ENCODE measurements around the gene CPSF4L. TPM values are rescaled to one million over a fixed set of nuclear protein-coding genes. Genes with fewer than 3 reads are reported as not detected.

The CPSF4L gene
- total and polyA plus RNA-seq, 2 of the 13 experiments (the other 11 are each of a cell fraction or from before 2014, with no cell fraction given), result 0.73 to 1.6 TPM

DNA sequence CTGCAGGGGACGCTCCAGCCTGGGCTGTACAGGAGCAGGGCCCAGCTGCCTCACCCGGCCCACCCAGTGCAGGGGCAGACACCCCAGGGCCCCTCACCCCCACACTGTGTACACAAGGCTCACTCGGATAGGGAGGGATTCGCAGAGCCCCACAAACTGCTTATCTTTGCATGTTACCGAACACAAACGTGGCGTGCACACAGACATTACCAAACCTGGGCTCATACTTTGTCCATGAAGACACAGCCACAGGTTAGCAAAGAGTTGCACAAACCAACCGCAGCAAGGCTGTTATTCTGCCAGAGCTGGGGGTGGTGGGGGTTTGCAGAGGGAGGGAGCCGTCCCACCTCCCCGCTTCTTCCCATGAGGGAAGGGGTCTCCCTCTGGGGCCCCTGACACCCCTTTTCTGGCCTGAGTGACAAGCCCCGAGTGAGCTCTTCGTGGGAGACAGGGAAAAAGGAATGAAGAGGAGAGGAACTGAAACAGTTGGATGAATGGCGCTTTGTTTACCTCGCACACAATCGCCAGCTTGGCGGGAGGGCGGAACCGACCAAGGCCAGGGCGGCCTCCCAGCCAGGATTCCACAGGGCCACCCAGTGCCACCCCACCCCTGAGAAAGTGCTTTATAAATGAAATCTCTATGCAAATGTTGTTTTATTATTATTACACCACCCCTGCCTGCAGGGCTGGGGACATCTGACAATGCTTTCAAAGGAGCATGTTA, 434 bp upstream of the CPSF4L start (continued):
- TF ChIP-seq, protein P1, sequence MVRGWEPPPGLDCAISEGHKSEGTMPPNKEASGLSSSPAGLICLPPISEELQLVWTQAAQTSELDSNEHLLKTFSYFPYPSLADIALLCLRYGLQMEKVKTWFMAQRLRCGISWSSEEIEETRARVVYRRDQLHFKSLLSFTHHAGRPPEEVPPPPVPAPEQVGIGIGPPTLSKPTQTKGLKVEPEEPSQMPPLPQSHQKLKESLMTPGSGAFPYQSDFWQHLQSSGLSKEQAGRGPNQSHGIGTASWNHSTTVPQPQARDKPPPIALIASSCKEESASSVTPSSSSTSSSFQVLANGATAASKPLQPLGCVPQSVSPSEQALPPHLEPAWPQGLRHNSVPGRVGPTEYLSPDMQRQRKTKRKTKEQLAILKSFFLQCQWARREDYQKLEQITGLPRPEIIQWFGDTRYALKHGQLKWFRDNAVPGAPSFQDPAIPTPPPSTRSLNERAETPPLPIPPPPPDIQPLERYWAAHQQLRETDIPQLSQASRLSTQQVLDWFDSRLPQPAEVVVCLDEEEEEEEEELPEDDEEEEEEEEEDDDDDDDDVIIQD (CRISPR knock-in tag; IDR thresholded peaks at IDR 0.05; ENCODE audit: low read depth), result no peak
- TF ChIP-seq ZNF691 (CRISPR knock-in tag; IDR thresholded peaks at IDR 0.05; ENCODE audit: borderline replicate concordance, low read depth) (peak; percentile 85; the same call in 1 of the 2 replicates), THYN1 (CRISPR knock-in tag; IDR thresholded peaks at IDR 0.05; ENCODE audit: borderline replicate concordance, low read depth) (no peak), TAF1 (CRISPR knock-in tag; IDR thresholded peaks at IDR 0.05) (peak; percentile 67), ERF (CRISPR knock-in tag; IDR thresholded peaks at IDR 0.05) (peak; percentile 53; the same call in 1 of the 2 replicates), HHEX (CRISPR knock-in tag; IDR thresholded peaks at IDR 0.05) (0 out of 2 replicates have a peak, but pooled peaks have one; percentile 34), ZNF333 (CRISPR knock-in tag; IDR thresholded peaks at IDR 0.05; ENCODE audit: borderline replicate concordance) (no peak; the same call in 1 of the 2 replicates), MXD4 (CRISPR knock-in tag; IDR thresholded peaks at IDR 0.05) (peak; percentile 54; the same call in 1 of the 2 replicates), ZBTB21 (CRISPR knock-in tag; IDR thresholded peaks at IDR 0.05) (no peak), ZNF501 (CRISPR knock-in tag; IDR thresholded peaks at IDR 0.05) (no peak), ZNF687 (CRISPR knock-in tag; IDR thresholded peaks at IDR 0.05) (peak; percentile 90), ZNF256 (CRISPR knock-in tag; conservative IDR thresholded peaks at IDR 0.05) (no peak), ATRX (CRISPR knock-in tag; IDR thresholded peaks at IDR 0.05; ENCODE audit: borderline replicate concordance) (no peak)
- TF ChIP-seq, protein P2, sequence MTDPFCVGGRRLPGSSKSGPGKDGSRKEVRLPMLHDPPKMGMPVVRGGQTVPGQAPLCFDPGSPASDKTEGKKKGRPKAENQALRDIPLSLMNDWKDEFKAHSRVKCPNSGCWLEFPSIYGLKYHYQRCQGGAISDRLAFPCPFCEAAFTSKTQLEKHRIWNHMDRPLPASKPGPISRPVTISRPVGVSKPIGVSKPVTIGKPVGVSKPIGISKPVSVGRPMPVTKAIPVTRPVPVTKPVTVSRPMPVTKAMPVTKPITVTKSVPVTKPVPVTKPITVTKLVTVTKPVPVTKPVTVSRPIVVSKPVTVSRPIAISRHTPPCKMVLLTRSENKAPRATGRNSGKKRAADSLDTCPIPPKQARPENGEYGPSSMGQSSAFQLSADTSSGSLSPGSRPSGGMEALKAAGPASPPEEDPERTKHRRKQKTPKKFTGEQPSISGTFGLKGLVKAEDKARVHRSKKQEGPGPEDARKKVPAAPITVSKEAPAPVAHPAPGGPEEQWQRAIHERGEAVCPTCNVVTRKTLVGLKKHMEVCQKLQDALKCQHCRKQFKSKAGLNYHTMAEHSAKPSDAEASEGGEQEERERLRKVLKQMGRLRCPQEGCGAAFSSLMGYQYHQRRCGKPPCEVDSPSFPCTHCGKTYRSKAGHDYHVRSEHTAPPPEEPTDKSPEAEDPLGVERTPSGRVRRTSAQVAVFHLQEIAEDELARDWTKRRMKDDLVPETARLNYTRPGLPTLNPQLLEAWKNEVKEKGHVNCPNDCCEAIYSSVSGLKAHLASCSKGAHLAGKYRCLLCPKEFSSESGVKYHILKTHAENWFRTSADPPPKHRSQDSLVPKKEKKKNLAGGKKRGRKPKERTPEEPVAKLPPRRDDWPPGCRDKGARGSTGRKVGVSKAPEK (CRISPR knock-in tag; IDR thresholded peaks at IDR 0.05; ENCODE audit: borderline replicate concordance), result peak; percentile 38; the same call in 1 of the 2 replicates
- TF ChIP-seq, protein P3, sequence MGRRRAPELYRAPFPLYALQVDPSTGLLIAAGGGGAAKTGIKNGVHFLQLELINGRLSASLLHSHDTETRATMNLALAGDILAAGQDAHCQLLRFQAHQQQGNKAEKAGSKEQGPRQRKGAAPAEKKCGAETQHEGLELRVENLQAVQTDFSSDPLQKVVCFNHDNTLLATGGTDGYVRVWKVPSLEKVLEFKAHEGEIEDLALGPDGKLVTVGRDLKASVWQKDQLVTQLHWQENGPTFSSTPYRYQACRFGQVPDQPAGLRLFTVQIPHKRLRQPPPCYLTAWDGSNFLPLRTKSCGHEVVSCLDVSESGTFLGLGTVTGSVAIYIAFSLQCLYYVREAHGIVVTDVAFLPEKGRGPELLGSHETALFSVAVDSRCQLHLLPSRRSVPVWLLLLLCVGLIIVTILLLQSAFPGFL (CRISPR knock-in tag; IDR thresholded peaks at IDR 0.05), result no peak; the same call in 1 of the 2 replicates
- TF ChIP-seq, protein P4, sequence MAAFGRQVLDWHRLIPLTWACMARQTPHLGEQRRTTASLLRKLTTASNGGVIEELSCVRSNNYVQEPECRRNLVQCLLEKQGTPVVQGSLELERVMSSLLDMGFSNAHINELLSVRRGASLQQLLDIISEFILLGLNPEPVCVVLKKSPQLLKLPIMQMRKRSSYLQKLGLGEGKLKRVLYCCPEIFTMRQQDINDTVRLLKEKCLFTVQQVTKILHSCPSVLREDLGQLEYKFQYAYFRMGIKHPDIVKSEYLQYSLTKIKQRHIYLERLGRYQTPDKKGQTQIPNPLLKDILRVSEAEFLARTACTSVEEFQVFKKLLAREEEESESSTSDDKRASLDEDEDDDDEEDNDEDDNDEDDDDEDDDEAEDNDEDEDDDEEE (CRISPR knock-in tag; IDR thresholded peaks at IDR 0.05), result peak; percentile 60; the same call in 1 of the 2 replicates

Data from HepG2 (cell line).